Tibial nerve (tissue), 4 donors: ENCODE results near the gene SERTM1.

Experiments used
- EP300 ChIP-seq, 2 donors: sonication (generic); formaldehyde crosslinking; IDR thresholded peaks; one replicate each; pipeline ENCODE4 v1.6.1; 2017; ENCODE audit warnings: antibody characterized with exemption in 2 of 2, mild to moderate bottlenecking in 1 of 2
- POLR2A ChIP-seq, 2 donors: fragments of 450-650 bp; IDR thresholded peaks; one replicate each; pipeline ENCODE4 v1.6.1; 2017; ENCODE audit warnings: antibody characterized with exemption in 2 of 2, mild to moderate bottlenecking in 2 of 2, moderate library complexity in 2 of 2
- TF ChIP-seq, protein P1 (sequence below), 5 experiments: fragments of 200-600 bp in 3 of 5; fragments of 450-650 bp in 2 of 5; sonication (generic) in 3 of 5; IDR thresholded peaks; one replicate each; pipeline ENCODE4 v1.5.1; 2016 to 2019; ENCODE audit warnings: antibody characterized with exemption in 5 of 5, mild to moderate bottlenecking in 3 of 5, moderate library complexity in 2 of 5

GRCh38 chr13:36680913-36681312 is 7.1 kb downstream of the SERTM1 start:
- TF ChIP-seq, protein P1, sequence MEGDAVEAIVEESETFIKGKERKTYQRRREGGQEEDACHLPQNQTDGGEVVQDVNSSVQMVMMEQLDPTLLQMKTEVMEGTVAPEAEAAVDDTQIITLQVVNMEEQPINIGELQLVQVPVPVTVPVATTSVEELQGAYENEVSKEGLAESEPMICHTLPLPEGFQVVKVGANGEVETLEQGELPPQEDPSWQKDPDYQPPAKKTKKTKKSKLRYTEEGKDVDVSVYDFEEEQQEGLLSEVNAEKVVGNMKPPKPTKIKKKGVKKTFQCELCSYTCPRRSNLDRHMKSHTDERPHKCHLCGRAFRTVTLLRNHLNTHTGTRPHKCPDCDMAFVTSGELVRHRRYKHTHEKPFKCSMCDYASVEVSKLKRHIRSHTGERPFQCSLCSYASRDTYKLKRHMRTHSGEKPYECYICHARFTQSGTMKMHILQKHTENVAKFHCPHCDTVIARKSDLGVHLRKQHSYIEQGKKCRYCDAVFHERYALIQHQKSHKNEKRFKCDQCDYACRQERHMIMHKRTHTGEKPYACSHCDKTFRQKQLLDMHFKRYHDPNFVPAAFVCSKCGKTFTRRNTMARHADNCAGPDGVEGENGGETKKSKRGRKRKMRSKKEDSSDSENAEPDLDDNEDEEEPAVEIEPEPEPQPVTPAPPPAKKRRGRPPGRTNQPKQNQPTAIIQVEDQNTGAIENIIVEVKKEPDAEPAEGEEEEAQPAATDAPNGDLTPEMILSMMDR (IDR thresholded peaks at IDR 0.05), result no peak
- TF ChIP-seq POLR2A (IDR thresholded peaks at IDR 0.05), result no peak
- TF ChIP-seq EP300 (IDR thresholded peaks at IDR 0.05), result no peak
